ENCODE results near the gene SEC14L1.

DNA sequence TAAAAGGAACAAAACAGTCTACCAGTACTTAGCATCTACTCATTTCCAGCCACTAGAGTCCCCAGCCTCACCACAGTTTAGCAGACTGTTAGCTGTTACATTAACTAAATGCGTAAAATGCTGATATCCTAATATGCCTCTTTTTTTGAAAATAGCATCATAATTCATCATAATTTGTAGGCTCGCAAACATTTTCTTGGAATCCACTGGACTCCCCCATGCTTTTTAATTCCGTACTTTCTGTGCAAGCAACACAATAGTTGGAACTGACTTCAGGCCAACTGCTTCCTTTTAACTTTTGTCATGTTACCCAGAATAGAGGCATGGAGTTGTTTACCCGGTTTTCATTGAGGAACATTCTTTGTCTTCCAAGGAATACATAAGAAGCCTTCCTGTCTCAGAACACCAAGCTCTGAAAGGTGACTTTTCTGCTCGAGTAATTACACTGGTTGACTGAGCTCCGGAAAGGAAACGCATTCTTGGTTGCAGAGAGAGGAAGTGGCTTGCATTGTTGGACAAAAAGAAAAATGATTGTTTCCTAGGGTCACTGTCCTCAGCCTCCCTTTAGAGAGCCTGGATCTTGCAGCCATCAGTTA lies 30.9 kb upstream of the SEC14L1 start:
- no peak for TF ChIP-seq EZH2 (IDR thresholded peaks at IDR 0.05; ENCODE audit: borderline replicate concordance, low read depth, low read length, poor library complexity, severe bottlenecking)
- TF ChIP-seq, protein P1, sequence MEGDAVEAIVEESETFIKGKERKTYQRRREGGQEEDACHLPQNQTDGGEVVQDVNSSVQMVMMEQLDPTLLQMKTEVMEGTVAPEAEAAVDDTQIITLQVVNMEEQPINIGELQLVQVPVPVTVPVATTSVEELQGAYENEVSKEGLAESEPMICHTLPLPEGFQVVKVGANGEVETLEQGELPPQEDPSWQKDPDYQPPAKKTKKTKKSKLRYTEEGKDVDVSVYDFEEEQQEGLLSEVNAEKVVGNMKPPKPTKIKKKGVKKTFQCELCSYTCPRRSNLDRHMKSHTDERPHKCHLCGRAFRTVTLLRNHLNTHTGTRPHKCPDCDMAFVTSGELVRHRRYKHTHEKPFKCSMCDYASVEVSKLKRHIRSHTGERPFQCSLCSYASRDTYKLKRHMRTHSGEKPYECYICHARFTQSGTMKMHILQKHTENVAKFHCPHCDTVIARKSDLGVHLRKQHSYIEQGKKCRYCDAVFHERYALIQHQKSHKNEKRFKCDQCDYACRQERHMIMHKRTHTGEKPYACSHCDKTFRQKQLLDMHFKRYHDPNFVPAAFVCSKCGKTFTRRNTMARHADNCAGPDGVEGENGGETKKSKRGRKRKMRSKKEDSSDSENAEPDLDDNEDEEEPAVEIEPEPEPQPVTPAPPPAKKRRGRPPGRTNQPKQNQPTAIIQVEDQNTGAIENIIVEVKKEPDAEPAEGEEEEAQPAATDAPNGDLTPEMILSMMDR (conservative IDR thresholded peaks at IDR 0.05; ENCODE audit: low read depth, low read length): no peak

All from A673 (cell line).